Endothelial cell of umbilical vein (primary cell): ENCODE results near the gene SNCAIP.

Source experiments
- MYC ChIP-seq: IDR thresholded peaks from one replicate; pipeline ENCODE4 v1.6.1; 2011; ENCODE audit warnings: mild to moderate bottlenecking, low read depth, low read length
- POLR2A ChIP-seq: IDR thresholded peaks from 2 replicates; pipeline ENCODE4 v1.6.1; 2012; ENCODE audit warnings: low read depth, mild to moderate bottlenecking, control low read depth, low read length
- POLR2AphosphoS5 ChIP-seq: IDR thresholded peaks from 2 replicates; pipeline ENCODE4 v1.6.1; 2012; ENCODE audit warnings: low read depth, mild to moderate bottlenecking, control low read depth, low read length, moderate library complexity; ENCODE audit not compliant: insufficient read depth
- TF ChIP-seq, protein P1 (sequence below), 2 donors: IDR thresholded peaks; 1 replicate in 1 of 2; 2 replicates in 1 of 2; pipeline ENCODE4 v1.5.1; 2011; ENCODE audit warnings: low read length in 2 of 2, mild to moderate bottlenecking in 2 of 2, moderate library complexity in 2 of 2, control low read depth in 1 of 2, inconsistent platforms in 1 of 2, low read depth in 1 of 2; ENCODE audit not compliant: insufficient read depth in 1 of 2; ENCODE audit errors: extremely low read depth in 1 of 2

DNA sequence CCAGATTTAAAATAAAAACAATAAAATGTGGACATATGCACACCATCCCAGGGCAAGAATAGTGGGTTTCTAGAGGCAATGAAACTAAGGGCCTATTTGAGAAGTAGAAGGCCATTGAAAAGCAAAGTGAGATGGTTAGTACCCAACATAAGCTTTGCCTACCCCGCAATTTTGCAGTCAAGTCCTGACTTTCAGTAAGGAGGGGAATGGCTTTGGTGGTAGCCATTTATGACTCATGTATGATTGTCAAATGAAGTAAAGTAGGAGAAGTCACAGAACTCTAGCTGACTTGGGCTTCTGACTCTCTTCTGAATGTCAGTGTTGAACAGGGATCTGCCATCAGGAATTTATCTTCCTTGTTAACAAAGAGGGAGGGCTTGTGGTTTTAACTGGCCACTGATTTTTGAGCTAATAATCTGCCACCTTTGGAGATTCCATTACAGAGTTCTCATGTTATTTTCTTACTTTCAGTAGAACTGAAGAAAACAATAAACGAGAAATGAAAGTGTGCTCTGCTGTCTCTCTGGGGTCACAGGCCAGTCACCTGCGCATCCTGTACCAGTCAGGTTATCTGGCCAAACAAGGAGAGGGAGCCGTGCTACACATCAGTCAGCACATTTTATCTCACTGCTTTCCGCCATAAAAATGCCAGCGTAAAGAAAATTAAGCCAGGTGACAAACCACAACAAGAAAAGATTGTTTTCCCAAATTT, 14.3 kb upstream of the SNCAIP start:
- TF ChIP-seq POLR2A (no peak), MYC (no peak), POLR2AphosphoS5 (no peak)
- TF ChIP-seq, protein P1, sequence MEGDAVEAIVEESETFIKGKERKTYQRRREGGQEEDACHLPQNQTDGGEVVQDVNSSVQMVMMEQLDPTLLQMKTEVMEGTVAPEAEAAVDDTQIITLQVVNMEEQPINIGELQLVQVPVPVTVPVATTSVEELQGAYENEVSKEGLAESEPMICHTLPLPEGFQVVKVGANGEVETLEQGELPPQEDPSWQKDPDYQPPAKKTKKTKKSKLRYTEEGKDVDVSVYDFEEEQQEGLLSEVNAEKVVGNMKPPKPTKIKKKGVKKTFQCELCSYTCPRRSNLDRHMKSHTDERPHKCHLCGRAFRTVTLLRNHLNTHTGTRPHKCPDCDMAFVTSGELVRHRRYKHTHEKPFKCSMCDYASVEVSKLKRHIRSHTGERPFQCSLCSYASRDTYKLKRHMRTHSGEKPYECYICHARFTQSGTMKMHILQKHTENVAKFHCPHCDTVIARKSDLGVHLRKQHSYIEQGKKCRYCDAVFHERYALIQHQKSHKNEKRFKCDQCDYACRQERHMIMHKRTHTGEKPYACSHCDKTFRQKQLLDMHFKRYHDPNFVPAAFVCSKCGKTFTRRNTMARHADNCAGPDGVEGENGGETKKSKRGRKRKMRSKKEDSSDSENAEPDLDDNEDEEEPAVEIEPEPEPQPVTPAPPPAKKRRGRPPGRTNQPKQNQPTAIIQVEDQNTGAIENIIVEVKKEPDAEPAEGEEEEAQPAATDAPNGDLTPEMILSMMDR (IDR thresholded peaks at IDR 0.05; ENCODE audit: extremely low read depth in 1 of 2, insufficient read depth in 1 of 2, low read depth in 1 of 2, low read length in 2 of 2) = no peak
